ENCODE results near the gene LTB4R2.

DNA sequence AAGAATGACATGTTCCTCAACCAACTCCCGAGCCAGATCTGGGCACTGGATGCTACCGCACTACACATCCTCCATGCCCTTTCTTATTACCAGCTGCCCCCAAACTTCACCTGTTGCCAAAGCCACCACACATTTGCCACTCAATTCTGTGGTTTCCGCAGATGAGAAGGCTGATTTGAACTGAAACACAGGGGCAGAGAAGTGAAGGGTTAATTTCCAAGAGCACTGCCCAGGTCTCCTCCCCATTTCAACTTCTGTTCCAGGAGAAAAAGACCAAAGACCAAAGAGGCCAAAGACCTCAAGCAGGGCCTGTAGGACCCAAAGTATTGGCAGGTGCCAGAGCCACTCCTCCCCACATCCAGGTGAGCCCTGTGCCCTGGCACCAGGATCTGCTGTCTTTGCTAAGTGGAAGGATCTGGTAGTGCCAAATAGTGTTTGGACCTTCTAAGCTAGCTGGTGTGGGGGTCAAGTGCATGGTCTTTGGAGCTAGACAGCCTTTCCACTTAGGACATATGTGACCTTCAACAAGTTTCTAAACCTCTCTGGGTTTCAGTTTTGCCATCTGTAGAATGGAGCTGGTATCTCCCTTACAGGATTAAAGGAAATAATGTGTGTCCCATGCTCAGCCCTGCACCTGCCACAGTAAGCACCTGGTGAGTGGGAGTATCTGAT, 18.4 kb upstream of the LTB4R2 start:
- TF ChIP-seq, protein P1, sequence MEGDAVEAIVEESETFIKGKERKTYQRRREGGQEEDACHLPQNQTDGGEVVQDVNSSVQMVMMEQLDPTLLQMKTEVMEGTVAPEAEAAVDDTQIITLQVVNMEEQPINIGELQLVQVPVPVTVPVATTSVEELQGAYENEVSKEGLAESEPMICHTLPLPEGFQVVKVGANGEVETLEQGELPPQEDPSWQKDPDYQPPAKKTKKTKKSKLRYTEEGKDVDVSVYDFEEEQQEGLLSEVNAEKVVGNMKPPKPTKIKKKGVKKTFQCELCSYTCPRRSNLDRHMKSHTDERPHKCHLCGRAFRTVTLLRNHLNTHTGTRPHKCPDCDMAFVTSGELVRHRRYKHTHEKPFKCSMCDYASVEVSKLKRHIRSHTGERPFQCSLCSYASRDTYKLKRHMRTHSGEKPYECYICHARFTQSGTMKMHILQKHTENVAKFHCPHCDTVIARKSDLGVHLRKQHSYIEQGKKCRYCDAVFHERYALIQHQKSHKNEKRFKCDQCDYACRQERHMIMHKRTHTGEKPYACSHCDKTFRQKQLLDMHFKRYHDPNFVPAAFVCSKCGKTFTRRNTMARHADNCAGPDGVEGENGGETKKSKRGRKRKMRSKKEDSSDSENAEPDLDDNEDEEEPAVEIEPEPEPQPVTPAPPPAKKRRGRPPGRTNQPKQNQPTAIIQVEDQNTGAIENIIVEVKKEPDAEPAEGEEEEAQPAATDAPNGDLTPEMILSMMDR (IDR thresholded peaks at IDR 0.05): no peak
- no peak for TF ChIP-seq POLR2AphosphoS5 (IDR thresholded peaks at IDR 0.05)
